HG03460 (cell line): ENCODE results near the gene MYBPC2.

Experiments
- ATAC-seq: cut with Tn5 transposase; IDR thresholded peaks from one replicate; pipeline ENCODE4 v1.9.1; 2021; ENCODE audit not compliant: unreplicated experiment

MYBPC2 gene

DNA sequence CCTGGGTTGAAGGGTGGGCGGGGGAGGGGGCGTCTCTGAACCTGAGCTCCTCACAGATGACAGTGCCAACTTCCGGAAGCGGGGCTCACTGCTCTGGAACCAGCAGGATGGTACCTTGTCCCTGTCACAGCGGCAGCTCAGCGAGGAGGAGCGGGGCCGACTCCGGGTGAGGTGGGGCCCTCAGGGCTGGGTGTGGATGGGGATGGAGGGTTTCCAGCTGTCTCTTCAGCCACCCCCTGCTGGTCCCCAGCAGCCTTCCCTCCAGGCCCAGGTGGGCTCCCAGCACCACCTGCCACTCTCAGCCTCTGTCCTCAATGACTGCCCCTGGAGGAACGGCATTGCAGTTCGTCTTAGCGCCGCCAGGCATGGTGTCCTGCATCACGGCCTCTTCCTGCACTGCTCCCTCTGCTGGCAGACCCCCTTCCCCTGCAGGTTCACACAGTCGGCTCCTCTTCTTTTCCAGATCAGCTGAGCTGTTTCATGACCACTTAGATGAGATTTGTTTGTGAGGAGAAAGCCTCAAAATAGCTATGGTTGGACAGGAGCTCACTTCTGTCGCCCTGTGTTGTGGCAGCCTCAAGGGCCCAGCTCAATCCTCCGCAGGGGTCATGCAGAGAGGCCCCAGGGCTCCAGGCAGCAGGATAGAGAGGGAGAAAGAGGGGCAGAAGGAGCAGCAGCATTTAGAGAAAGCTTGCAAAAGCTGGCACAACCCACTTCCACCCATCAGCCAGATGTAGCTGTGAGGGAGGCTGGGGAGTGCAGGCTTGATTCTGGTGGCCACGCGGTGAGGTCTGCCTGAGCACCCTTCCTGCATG lies 46.4 kb downstream of the MYBPC2 start:
- ATAC-seq, result no peak

GRCh38 chr19:50479761-50480251 lies 47.1 kb downstream of the MYBPC2 start:
- ATAC-seq, result no peak

- ATAC-seq, result no peak
These were observed 47.8 kb downstream of the MYBPC2 start for GRCh38 chr19:50480281-50481111.

GRCh38 chr19:50481351-50482149 lies 48.9 kb downstream of the MYBPC2 start:
- ATAC-seq, result no peak

DNA sequence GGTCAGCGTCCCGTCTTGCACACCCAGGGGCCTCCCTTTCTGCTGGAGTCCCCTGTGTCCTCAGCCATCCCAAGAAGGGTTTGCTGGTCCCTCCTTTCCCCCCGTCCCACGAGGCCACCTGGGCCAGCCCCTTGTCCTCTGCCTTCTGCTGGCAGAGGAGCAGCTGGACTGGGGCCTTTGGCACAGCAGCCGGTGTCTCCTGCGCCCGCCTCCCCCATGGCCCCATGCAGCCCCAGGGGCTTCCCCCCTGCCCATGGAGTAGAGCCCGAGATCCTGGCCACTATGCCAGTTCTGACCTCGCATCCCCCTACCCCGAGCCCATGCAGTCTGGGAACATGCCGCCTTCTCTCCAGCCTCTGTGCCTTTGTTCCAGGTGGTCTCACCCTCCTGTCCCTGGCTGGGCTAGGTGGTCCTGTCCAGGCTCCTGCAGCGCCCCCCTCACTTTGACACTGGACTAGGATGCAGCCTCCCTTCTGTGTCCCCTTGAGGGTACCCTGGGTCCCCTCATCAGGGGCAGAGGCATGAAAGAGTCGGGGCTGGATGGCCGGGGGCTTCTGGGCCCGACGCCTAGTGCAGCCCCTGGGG lies 49.7 kb downstream of the MYBPC2 start:
- ATAC-seq, result no peak

DNA sequence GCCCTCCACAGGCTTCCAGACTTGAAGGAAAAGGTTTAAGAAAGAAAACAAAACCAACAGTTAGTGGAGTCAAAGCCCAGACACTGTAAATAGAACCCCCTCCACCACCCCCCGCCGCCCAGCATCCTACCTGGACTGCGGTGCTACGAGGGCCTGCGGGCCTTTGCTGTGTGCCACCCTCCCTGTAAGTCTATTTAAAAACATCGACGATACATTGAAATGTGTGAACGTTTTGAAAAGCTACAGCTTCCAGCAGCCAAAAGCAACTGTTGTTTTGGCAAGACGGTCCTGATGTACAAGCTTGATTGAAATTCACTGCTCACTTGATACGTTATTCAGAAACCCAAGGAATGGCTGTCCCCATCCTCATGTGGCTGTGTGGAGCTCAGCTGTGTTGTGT lies 50.2 kb downstream of the MYBPC2 start:
- no peak for ATAC-seq

- ATAC-seq, result no peak
These were observed 52.7 kb downstream of the MYBPC2 start for GRCh38 chr19:50485284-50485955.

DNA sequence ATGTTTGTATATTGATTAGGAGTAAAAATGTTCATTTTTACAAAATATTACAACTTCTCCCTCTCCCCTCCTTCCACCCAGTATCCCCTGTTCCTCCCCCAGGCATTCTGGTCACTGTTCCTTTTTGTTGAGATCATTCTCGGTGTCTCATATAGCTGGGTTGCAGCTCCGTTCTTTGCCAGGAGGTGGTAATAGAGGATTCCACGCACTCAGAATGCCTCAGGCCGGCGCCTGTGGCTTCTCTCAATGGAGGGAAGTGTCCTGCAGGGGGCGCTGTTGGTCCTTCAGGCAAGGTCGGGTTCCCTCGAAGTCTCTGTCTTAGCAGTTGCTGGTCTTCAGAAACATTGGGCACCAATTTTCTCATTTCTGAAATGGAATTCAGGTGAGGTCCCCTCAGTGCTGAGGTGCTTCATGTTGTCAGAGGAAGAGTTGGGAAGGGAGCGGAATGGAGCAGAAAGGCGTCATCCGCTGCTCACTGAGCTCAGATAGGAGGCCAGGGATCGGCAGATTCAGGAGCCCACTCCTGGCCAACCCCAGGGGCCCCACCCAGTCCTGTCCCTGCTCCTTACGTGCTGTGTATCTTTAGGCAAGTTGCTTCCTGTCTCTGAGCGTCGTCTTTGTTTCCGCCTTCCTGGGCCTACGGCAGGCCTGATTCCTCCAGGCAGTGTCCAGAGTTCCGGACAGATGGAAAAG lies 54.3 kb downstream of the MYBPC2 start:
- ATAC-seq, result no peak

GRCh38 chr19:50488389-50489194 lies 55.9 kb downstream of the MYBPC2 start:
- ATAC-seq, result no peak

DNA sequence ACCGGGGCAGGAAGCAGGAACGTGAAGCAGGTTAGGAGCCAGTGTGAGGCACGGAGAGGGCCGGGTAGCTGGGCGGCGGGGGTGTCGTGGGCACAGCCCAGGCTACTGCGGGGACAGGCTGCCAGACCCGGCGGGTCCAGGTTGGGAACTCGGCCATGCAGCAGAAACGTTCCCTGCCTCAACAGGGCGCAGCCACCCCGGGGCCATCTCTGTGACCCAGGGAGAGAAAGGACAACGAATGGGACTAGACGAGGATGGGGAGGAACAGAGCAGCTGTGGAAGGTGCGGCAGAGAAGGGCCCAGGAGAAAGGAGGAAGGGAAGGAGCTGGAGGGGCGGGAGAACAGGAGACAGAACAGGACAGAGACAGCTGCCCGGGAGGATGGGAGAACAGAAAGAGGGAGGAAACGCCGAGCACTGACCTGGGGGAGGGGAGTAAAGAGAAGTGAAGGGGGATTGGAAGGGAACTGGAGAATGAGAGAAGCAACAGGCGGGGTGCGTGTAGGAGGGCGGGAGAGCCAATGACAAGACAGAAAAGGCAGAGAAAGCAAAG lies 56.8 kb downstream of the MYBPC2 start:
- no peak for ATAC-seq

GRCh38 chr19:50490411-50490811 lies 57.7 kb downstream of the MYBPC2 start:
- ATAC-seq, result no peak

DNA sequence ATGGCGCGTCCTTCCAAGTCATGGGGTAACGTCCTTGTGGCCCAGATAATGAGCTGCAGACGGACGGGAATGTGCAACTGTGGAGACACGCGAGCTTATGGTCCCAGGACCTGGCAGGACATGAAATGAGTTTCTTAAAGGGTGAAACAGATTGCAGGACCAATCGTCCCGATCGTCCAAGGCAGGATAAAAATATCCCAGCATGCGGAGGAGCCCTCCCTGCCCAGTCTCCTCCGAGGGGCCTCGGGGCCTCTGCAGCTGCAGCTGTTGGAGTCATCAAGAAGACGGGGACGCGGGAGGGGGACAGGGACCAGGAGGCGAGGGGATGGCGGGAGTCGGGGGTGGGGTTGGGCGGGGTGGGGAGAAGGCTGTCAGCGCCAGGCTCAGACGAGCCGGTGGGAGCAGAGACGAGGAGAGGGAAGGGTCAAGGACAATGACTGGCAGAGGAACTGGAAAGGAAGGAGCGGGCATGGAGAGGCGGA lies 58.3 kb downstream of the MYBPC2 start:
- ATAC-seq, result no peak

DNA sequence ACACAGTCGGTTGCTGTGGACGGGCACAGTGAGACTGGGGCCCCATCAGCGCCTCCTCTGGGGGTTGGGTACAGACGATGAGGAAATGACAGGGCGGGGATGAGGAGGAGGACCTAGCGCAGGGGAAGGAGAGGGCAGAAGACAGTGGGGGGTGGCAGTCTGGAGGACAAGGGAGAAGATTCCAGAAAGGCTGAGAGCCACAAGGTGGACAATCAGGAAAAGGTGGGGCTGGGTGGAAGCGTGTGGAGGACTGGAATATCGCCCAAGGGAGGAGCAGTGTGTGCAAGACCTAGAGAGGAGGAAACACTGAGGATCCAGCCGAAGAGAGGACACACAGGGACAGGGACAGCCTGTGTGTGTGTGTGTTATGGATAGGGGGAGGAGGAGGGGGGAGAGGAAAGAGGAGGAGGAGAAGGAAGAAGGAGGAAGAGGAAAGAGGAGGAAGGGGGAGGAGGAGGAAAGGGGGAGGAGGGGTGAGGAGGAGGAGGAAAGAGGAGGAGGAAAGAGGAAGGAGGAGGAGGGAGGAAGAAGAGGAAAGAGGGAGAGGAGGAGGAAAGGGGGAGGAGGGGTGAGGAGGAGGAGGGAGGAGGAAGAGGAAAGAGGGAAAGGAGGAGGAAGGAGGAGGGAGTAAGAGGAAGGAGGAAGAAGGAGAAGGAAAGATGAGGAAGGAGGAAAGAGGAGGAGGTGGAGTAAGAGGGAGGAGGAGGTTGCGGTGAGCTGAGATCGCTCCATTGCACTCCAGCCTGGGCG lies 59.8 kb downstream of the MYBPC2 start:
- no peak for ATAC-seq

GRCh38 chr19:50493171-50493570 lies 60.5 kb downstream of the MYBPC2 start:
- no peak for ATAC-seq

- ATAC-seq, result no peak
These were observed 61.7 kb downstream of the MYBPC2 start for GRCh38 chr19:50494186-50495019.

DNA sequence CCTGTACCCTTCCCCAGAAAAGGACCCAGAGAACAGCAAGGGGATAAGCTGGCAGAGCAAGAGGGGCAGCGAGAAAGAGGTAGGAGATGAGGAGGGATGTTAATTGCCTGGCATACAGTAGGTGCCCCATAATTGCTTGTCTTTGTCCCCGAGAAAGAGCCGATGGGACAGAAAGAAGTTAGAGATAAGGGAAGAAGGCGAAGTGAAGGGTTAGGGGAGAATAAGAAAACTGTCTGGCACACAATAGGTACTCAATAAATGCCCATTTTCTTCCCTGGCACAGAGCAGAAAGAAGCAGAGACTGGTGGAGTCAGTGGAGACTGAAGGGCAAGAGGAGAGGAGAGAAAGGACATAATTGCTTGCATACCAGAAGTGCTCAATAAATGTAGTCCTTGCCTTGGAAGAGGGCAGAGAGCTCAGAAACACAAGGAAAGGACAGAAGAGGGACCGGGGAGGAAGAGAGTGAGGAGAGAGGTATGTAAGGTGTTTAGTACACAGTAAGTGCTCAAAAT lies 62.4 kb downstream of the MYBPC2 start:
- no peak for ATAC-seq
